Liver (tissue), 9 donors: ENCODE measurements around the gene EFS. TPM values are rescaled to one million over a fixed set of nuclear protein-coding genes. Genes with fewer than 3 reads are reported as not detected.
"Not testable (repeated sequence)": the region's sequence is repeated elsewhere in the genome, so short reads cannot be mapped to it uniquely, and the experiment has no call there.

Experiments
- DNase-seq: peaks from one replicate; pipeline ENCODE4 v3.0.0-alpha.2; 2017; ENCODE audit warnings: low spot score
- H3K27ac ChIP-seq, 2 donors: one replicate each; pipeline ENCODE4 v1.7.0; 2013; ENCODE audit warnings: inconsistent platforms in 2 of 2, low read length in 2 of 2, control low read depth in 1 of 2, low read depth in 1 of 2, mild to moderate bottlenecking in 1 of 2
- H3K27me3 ChIP-seq, 4 donors: one replicate each; pipeline versions ENCODE4 v1.6.1 to v1.7.0; 2013; ENCODE audit warnings: low read length in 3 of 4, inconsistent platforms in 1 of 4, mild to moderate bottlenecking in 1 of 4, moderate library complexity in 1 of 4; ENCODE audit not compliant: control insufficient read depth in 4 of 4, insufficient read depth in 4 of 4
- H3K36me3 ChIP-seq, 4 donors: one replicate each; pipeline versions ENCODE4 v1.6.1 to v1.7.0; 2013; ENCODE audit warnings: low read length in 3 of 4, mild to moderate bottlenecking in 3 of 4, low read depth in 1 of 4, moderate library complexity in 1 of 4; ENCODE audit not compliant: control insufficient read depth in 4 of 4, insufficient read depth in 3 of 4
- H3K4me1 ChIP-seq, 4 donors: one replicate each; pipeline versions ENCODE4 v1.6.1 to v1.7.0; 2013; ENCODE audit warnings: low read length in 3 of 4, mild to moderate bottlenecking in 3 of 4, moderate library complexity in 1 of 4; ENCODE audit not compliant: control insufficient read depth in 4 of 4, insufficient read depth in 4 of 4
- H3K4me3 ChIP-seq, 3 donors: one replicate each; pipeline versions ENCODE4 v1.6.1 to v1.7.0; 2013; ENCODE audit warnings: low read length in 3 of 3, control low read depth in 1 of 3, low read depth in 1 of 3, mild to moderate bottlenecking in 1 of 3
- H3K9ac ChIP-seq, 2 donors: one replicate each; pipeline ENCODE4 v1.7.0; 2013; ENCODE audit warnings: low read length in 2 of 2, mild to moderate bottlenecking in 2 of 2, moderate library complexity in 2 of 2, control low read depth in 1 of 2, low read depth in 1 of 2
- H3K9me3 ChIP-seq, 4 donors: one replicate each; pipeline versions ENCODE4 v1.6.1 to v1.7.0; 2013; ENCODE audit warnings: low read length in 3 of 4; ENCODE audit not compliant: control insufficient read depth in 4 of 4
- EGR1 ChIP-seq, 2 donors: IDR thresholded peaks; 2 replicates each; pipeline ENCODE4 v1.6.1; 2016 to 2018; ENCODE audit warnings: antibody characterized with exemption in 2 of 2, low read depth in 2 of 2
- FOXA1 ChIP-seq: IDR thresholded peaks from 2 replicates; pipeline ENCODE4 v1.6.1; 2016; ENCODE audit warnings: antibody characterized with exemption
- FOXA2 ChIP-seq: IDR thresholded peaks from 2 replicates; pipeline ENCODE4 v1.6.1; 2016; ENCODE audit warnings: antibody characterized with exemption
- GABPA ChIP-seq, 2 donors: IDR thresholded peaks in 1 of 2; conservative IDR thresholded peaks in 1 of 2; 2 replicates each; pipeline ENCODE4 v1.6.1; 2016; ENCODE audit warnings: antibody characterized with exemption in 2 of 2, mild to moderate bottlenecking in 1 of 2, moderate library complexity in 1 of 2
- HNF4A ChIP-seq, 2 donors: conservative IDR thresholded peaks; 2 replicates each; pipeline ENCODE4 v1.6.1; 2016; ENCODE audit warnings: antibody characterized with exemption in 2 of 2, mild to moderate bottlenecking in 2 of 2
- HNF4G ChIP-seq: IDR thresholded peaks from 2 replicates; pipeline ENCODE4 v1.6.1; 2016; ENCODE audit warnings: antibody characterized with exemption
- NR2F2 ChIP-seq: IDR thresholded peaks from 2 replicates; pipeline ENCODE4 v1.6.1; 2016; ENCODE audit warnings: antibody characterized with exemption
- RAD21 ChIP-seq, 2 donors: IDR thresholded peaks; 2 replicates each; pipeline ENCODE4 v1.6.1; 2016; ENCODE audit warnings: antibody characterized with exemption in 2 of 2, mild to moderate bottlenecking in 2 of 2
- RXRA ChIP-seq, 2 donors: IDR thresholded peaks; 2 replicates each; pipeline ENCODE4 v1.6.1; 2017 to 2018; ENCODE audit warnings: antibody characterized with exemption in 2 of 2, mild to moderate bottlenecking in 1 of 2
- SP1 ChIP-seq: IDR thresholded peaks from 2 replicates; pipeline ENCODE4 v1.6.1; 2018; ENCODE audit warnings: antibody characterized with exemption, mild to moderate bottlenecking
- TAF1 ChIP-seq: conservative IDR thresholded peaks from 2 replicates; pipeline ENCODE4 v1.6.1; 2016; ENCODE audit warnings: antibody characterized with exemption, mild to moderate bottlenecking
- YY1 ChIP-seq: IDR thresholded peaks from 2 replicates; pipeline ENCODE4 v1.6.1; 2016; ENCODE audit warnings: antibody characterized with exemption, mild to moderate bottlenecking
- WGBS: extraction: QIAGEN DNeasy Blood & Tissue Kit; methylation state at CpG from one replicate; pipeline ENCODE4 v1.1.7; 2013; 5-methylcytosine and 5-hydroxymethylcytosine counted together
- polyA plus RNA-seq, 2 donors: library from polyadenylated mRNA; stranded (reverse) in 1 of 2; unstranded in 1 of 2; fragments of 200-250 nt in 1 of 2; fragments of >200 nt in 1 of 2; fragmentation: Nextera tagmentation in 1 of 2; extraction: Ambion mirVana in 1 of 2; gene quantifications; one replicate each; pipeline versions ENCODE4 v1.2.1 to v1.2.3, GENCODE V29; 2013 to 2015
- total RNA-seq, 2 donors: library from RNA; depleted of rRNA; stranded (reverse); fragments of >200 nt; gene quantifications; one replicate each; pipeline ENCODE4 v1.2.3, GENCODE V29; 2014
- TF ChIP-seq, protein P1 (sequence below): IDR thresholded peaks from 2 replicates; pipeline ENCODE4 v1.6.1; 2016; ENCODE audit warnings: antibody characterized with exemption
- TF ChIP-seq, protein P2 (sequence below): IDR thresholded peaks from 2 replicates; pipeline ENCODE4 v1.6.1; 2016; ENCODE audit warnings: antibody characterized with exemption, mild to moderate bottlenecking
- TF ChIP-seq, protein P3 (sequence below): IDR thresholded peaks from 2 replicates; pipeline ENCODE4 v1.6.1; 2016; ENCODE audit warnings: antibody characterized with exemption
- TF ChIP-seq, protein P4 (sequence below): IDR thresholded peaks from 2 replicates; pipeline ENCODE4 v1.6.1; 2016; ENCODE audit warnings: antibody characterized with exemption
- donor health status: healthy.
- donor health status: healthy.
- donor health status: healthy.
- donor health status: healthy.
- donor health status: healthy.

The EFS gene
- total and polyA plus RNA-seq, 4 donors, result 0.10 to 0.69 (median 0.54) TPM

DNA sequence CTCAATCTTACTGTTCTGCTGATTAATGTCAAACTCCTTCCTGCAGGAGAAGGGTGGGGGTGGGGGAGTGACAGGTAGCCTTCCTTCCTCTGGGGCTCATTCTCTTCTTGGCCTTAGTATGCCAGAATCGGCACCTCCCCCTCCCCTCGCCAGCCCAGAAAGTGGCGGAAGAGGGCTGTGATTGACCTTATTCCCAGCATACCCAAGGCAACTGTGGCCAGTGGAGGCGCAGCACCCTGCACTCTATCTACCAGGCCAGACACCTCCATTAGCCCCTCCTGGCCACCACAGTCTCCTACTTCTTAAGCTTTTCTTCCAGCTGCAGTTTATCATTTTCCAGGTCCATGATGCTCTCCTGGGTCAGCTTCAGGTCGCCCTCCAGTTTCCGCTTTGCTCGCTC is 27.6 kb upstream of the EFS start:
- TF ChIP-seq HNF4G (no peak), SP1 (no peak), NR2F2 (no peak), FOXA2 (no peak), RAD21 (IDR thresholded peaks at IDR 0.05) (no peak), TAF1 (no peak), HNF4A (conservative IDR thresholded peaks at IDR 0.05) (no peak)
- TF ChIP-seq, protein P1, sequence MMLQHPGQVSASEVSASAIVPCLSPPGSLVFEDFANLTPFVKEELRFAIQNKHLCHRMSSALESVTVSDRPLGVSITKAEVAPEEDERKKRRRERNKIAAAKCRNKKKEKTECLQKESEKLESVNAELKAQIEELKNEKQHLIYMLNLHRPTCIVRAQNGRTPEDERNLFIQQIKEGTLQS, result no peak
- TF ChIP-seq, protein P2, sequence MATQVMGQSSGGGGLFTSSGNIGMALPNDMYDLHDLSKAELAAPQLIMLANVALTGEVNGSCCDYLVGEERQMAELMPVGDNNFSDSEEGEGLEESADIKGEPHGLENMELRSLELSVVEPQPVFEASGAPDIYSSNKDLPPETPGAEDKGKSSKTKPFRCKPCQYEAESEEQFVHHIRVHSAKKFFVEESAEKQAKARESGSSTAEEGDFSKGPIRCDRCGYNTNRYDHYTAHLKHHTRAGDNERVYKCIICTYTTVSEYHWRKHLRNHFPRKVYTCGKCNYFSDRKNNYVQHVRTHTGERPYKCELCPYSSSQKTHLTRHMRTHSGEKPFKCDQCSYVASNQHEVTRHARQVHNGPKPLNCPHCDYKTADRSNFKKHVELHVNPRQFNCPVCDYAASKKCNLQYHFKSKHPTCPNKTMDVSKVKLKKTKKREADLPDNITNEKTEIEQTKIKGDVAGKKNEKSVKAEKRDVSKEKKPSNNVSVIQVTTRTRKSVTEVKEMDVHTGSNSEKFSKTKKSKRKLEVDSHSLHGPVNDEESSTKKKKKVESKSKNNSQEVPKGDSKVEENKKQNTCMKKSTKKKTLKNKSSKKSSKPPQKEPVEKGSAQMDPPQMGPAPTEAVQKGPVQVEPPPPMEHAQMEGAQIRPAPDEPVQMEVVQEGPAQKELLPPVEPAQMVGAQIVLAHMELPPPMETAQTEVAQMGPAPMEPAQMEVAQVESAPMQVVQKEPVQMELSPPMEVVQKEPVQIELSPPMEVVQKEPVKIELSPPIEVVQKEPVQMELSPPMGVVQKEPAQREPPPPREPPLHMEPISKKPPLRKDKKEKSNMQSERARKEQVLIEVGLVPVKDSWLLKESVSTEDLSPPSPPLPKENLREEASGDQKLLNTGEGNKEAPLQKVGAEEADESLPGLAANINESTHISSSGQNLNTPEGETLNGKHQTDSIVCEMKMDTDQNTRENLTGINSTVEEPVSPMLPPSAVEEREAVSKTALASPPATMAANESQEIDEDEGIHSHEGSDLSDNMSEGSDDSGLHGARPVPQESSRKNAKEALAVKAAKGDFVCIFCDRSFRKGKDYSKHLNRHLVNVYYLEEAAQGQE, result no peak
- Histone ChIP-seq H3K9me3 (no peaks in the 10 kb centered on the region), H3K4me1 (no peaks in the 10 kb centered on the region), H3K36me3 (no peaks in the 10 kb centered on the region), H3K27ac (no peak overlapping the region), H3K4me3 (no peak overlapping the region), H3K9ac (no peak overlapping the region), H3K27me3 (no peaks in the 10 kb centered on the region)
- no peak for DNase-seq
- WGBS, result 82% methylated on average over 7 of the region's 7 CpGs

DNA sequence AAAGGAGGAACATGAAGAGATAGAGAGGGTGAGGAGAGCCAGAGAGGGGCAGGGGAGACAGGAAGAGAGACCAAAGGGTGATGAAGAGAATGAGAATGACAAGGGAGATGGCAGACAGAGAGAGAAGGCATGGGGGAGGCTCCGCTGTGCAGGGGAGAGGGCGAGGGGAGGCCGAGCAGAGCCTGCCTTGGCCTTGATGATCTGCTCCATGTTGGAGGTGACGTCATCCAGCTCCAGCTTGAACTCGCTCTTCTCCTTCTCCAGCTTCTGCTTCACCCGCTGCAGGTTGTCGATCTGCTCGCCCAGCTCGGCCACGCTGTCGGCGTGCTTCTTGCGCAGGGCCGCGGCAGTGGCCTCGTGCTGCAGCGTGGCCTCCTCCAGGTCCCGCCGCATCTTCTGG is 24.9 kb upstream of the EFS start:
- not testable (repeated sequence) for H3K9ac ChIP-seq, DNase-seq, H3K36me3 ChIP-seq, H3K27me3 ChIP-seq, H3K27ac ChIP-seq, H3K9me3 ChIP-seq, H3K4me3 ChIP-seq, H3K4me1 ChIP-seq
- WGBS, result 80% methylated on average over 4 of the region's 19 CpGs

DNA sequence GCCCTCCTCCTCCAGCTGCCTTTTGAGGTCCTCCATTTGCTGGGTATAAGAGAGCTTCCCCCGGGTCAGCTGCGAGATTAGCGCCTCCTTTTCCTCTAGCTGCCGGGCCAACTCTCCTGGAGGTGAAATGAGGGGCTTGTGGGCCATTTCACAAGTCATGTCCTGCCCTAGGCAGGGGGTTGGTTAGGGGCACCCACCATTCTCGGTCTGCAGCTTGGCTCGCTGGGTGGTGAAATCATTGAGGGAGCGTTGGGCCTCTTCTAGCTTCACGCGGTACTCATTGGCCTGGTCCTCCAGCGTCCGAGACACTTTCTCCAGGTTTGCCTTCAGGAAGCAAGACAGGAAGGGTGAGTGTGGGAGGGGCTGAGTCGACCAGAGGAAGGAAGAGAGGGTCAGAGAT is 24.4 kb upstream of the EFS start:
- 75% methylated on average over 12 of the region's 12 CpGs for WGBS
- TF ChIP-seq FOXA2 (no peak), YY1 (no peak), HNF4G (no peak), SP1 (no peak), TAF1 (no peak), RAD21 (IDR thresholded peaks at IDR 0.05) (no peak), GABPA (IDR thresholded peaks at IDR 0.05 in 1 of 2, conservative IDR thresholded peaks at IDR 0.05 in 1 of 2) (no peak), HNF4A (conservative IDR thresholded peaks at IDR 0.05) (no peak), RXRA (IDR thresholded peaks at IDR 0.05) (no peak), FOXA1 (no peak), EGR1 (IDR thresholded peaks at IDR 0.05; ENCODE audit: low read depth in 2 of 2) (no peak), NR2F2 (no peak)
- TF ChIP-seq, protein P1, result no peak
- TF ChIP-seq, protein P3, sequence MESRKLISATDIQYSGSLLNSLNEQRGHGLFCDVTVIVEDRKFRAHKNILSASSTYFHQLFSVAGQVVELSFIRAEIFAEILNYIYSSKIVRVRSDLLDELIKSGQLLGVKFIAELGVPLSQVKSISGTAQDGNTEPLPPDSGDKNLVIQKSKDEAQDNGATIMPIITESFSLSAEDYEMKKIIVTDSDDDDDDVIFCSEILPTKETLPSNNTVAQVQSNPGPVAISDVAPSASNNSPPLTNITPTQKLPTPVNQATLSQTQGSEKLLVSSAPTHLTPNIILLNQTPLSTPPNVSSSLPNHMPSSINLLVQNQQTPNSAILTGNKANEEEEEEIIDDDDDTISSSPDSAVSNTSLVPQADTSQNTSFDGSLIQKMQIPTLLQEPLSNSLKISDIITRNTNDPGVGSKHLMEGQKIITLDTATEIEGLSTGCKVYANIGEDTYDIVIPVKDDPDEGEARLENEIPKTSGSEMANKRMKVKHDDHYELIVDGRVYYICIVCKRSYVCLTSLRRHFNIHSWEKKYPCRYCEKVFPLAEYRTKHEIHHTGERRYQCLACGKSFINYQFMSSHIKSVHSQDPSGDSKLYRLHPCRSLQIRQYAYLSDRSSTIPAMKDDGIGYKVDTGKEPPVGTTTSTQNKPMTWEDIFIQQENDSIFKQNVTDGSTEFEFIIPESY, result no peak
- TF ChIP-seq, protein P2, result no peak
- TF ChIP-seq, protein P4, sequence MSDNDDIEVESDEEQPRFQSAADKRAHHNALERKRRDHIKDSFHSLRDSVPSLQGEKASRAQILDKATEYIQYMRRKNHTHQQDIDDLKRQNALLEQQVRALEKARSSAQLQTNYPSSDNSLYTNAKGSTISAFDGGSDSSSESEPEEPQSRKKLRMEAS, result no peak
- no peak overlapping the region for H3K27ac ChIP-seq
- no peaks in the 10 kb centered on the region for H3K9me3 ChIP-seq
- no peaks in the 10 kb centered on the region for H3K27me3 ChIP-seq
- no peak overlapping the region for H3K9ac ChIP-seq
- no peak overlapping the region for H3K4me3 ChIP-seq
- no peak for DNase-seq
- no peaks in the 10 kb centered on the region for H3K36me3 ChIP-seq
- H3K4me1 ChIP-seq, result no peaks in the 10 kb centered on the region
